ENCODE results near the gene IL20RA.
"Not testable (repeated sequence)": the region's sequence is repeated elsewhere in the genome, so short reads cannot be mapped to it uniquely, and the experiment has no call there.

Gene IL20RA

GRCh38 chr6:136967876-136968752 lies 76.7 kb downstream of the IL20RA start:
- no peak for DNase-seq

GRCh38 chr6:136964398-136964797 lies 80.4 kb downstream of the IL20RA start:
- DNase-seq: no peak

GRCh38 chr6:136963259-136963658 lies 81.5 kb downstream of the IL20RA start:
- no peak for DNase-seq

GRCh38 chr6:136962661-136963060 lies 82.1 kb downstream of the IL20RA start:
- DNase-seq: peak; percentile 87

GRCh38 chr6:136961848-136962247 lies 82.9 kb downstream of the IL20RA start:
- DNase-seq: peak; percentile 53

GRCh38 chr6:136960781-136961180 lies 84.0 kb downstream of the IL20RA start:
- DNase-seq: no peak

GRCh38 chr6:136959935-136960334 lies 84.8 kb downstream of the IL20RA start:
- DNase-seq: not testable (repeated sequence)

GRCh38 chr6:136959471-136959891 lies 85.3 kb downstream of the IL20RA start:
- DNase-seq: peak; percentile 75

- no peak for DNase-seq
These were observed 86.6 kb downstream of the IL20RA start for GRCh38 chr6:136958168-136958567.

- DNase-seq: peak; percentile 86
These were observed 87.9 kb downstream of the IL20RA start for GRCh38 chr6:136956590-136957544.

GRCh38 chr6:136955123-136955522 lies 89.6 kb downstream of the IL20RA start:
- DNase-seq: no peak

- DNase-seq: peak; percentile 79
These were observed 92.0 kb downstream of the IL20RA start for GRCh38 chr6:136952714-136953260.

GRCh38 chr6:136950436-136951126 lies 94.2 kb downstream of the IL20RA start:
- DNase-seq: no peak

Data from NCI-H1105 treated with DMSO at 0.1 percent for 48 hours (cell line).